Activated gamma-delta T cell treated with anti-CD3 and anti-CD28 coated beads, Interleukin-2, amount 50 U/mL, for 16 hours (primary cell): Measurements from ENCODE around the gene PRKCZ.

Source experiments
- DNase-seq: peaks from one replicate; pipeline ENCODE4 v3.0.0-alpha.2; 2020; ENCODE audit warnings: low read depth

Gene PRKCZ

GRCh38 chr1:2025491-2025981 lies 24.7 kb upstream of the PRKCZ start:
- DNase-seq: no peak

- DNase-seq: no peak
Observed at GRCh38 chr1:2027961-2028583, 22.1 kb upstream of the PRKCZ start.

GRCh38 chr1:2028870-2029560 lies 21.2 kb upstream of the PRKCZ start:
- DNase-seq: no peak

- DNase-seq: no peak
Observed at GRCh38 chr1:2029561-2029960, 20.6 kb upstream of the PRKCZ start.

GRCh38 chr1:2030076-2030871 lies 19.9 kb upstream of the PRKCZ start:
- no peak for DNase-seq

GRCh38 chr1:2031546-2032540 lies 18.4 kb upstream of the PRKCZ start:
- DNase-seq: no peak

- no peak for DNase-seq
Observed at GRCh38 chr1:2032737-2033136, 17.5 kb upstream of the PRKCZ start.

GRCh38 chr1:2033165-2033564 lies 17.0 kb upstream of the PRKCZ start:
- DNase-seq: no peak

GRCh38 chr1:2036287-2036686 lies 13.9 kb upstream of the PRKCZ start:
- DNase-seq: no peak

- no peak for DNase-seq
Observed at GRCh38 chr1:2037314-2037979, 12.8 kb upstream of the PRKCZ start.

GRCh38 chr1:2038229-2038628 lies 12.0 kb upstream of the PRKCZ start:
- DNase-seq: no peak

GRCh38 chr1:2039251-2039650 lies 11.0 kb upstream of the PRKCZ start:
- no peak for DNase-seq

- DNase-seq: no peak
Observed at GRCh38 chr1:2041305-2041704, 8.9 kb upstream of the PRKCZ start.

- no peak for DNase-seq
Observed at GRCh38 chr1:2041887-2042286, 8.3 kb upstream of the PRKCZ start.

- no peak for DNase-seq
Observed at GRCh38 chr1:2042830-2043773, 7.1 kb upstream of the PRKCZ start.

- no peak for DNase-seq
Observed at GRCh38 chr1:2043886-2044285, 6.3 kb upstream of the PRKCZ start.

- peak; percentile 72 for DNase-seq
Observed at GRCh38 chr1:2044510-2045319, 5.5 kb upstream of the PRKCZ start.

GRCh38 chr1:2045468-2046173 lies 4.6 kb upstream of the PRKCZ start:
- DNase-seq: no peak
